GM23338 (cell line): ENCODE measurements around the gene SMTNL1.

Experiments used
- EZH2 ChIP-seq: fragments of 200-600 bp; sonication (generic); IDR thresholded peaks from one replicate; pipeline ENCODE4 v1.8.0; 2017; ENCODE audit warnings: antibody characterized with exemption, mild to moderate bottlenecking, low read depth; ENCODE audit not compliant: unreplicated experiment
- JUNB ChIP-seq: IDR thresholded peaks from one replicate; pipeline ENCODE4 v1.6.1; 2016; ENCODE audit warnings: antibody characterized with exemption; ENCODE audit not compliant: unreplicated experiment
- POLR2AphosphoS5 ChIP-seq: IDR thresholded peaks from 2 replicates; pipeline ENCODE4 v1.6.1; 2016; ENCODE audit warnings: antibody characterized with exemption, low read depth
- TF ChIP-seq, protein P1 (sequence below), 2 experiments: fragments of 200-600 bp in 1 of 2; sonication (generic) in 1 of 2; conservative IDR thresholded peaks; 2 replicates each; pipeline versions ENCODE4 v1.5.1 to v1.6.1; 2016 to 2017; ENCODE audit warnings: antibody characterized with exemption in 2 of 2, low read depth in 2 of 2, mild to moderate bottlenecking in 2 of 2, moderate library complexity in 1 of 2
- TF ChIP-seq, protein P2 (sequence below): IDR thresholded peaks from one replicate; pipeline ENCODE4 v1.6.1; 2018; ENCODE audit warnings: antibody characterized with exemption; ENCODE audit not compliant: unreplicated experiment

DNA sequence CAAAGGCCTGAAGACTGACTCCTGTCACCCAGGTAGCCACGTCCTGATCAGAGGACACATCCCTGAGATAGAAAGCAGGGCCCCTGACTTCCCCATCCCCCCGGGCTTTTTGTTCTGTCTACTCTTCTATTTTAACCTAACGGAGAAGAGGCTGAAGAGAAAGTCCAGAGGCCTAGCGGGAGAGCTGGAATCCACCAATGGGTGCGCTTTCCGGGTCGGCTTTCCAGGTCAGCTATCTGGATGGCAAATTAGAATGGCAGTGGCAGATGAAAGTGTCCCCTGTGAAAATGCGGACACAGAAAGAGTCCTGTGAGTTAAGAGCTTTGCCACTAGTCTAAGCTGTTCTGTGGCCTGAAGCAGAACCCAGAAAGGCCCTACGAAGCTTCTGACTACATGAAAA, 46.9 kb downstream of the SMTNL1 start:
- TF ChIP-seq POLR2AphosphoS5, result no peak
- TF ChIP-seq EZH2, result no peak
- no peak for TF ChIP-seq JUNB
- TF ChIP-seq, protein P1, sequence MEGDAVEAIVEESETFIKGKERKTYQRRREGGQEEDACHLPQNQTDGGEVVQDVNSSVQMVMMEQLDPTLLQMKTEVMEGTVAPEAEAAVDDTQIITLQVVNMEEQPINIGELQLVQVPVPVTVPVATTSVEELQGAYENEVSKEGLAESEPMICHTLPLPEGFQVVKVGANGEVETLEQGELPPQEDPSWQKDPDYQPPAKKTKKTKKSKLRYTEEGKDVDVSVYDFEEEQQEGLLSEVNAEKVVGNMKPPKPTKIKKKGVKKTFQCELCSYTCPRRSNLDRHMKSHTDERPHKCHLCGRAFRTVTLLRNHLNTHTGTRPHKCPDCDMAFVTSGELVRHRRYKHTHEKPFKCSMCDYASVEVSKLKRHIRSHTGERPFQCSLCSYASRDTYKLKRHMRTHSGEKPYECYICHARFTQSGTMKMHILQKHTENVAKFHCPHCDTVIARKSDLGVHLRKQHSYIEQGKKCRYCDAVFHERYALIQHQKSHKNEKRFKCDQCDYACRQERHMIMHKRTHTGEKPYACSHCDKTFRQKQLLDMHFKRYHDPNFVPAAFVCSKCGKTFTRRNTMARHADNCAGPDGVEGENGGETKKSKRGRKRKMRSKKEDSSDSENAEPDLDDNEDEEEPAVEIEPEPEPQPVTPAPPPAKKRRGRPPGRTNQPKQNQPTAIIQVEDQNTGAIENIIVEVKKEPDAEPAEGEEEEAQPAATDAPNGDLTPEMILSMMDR (conservative IDR thresholded peaks at IDR 0.05; ENCODE audit: low read depth in 2 of 2), result no peak
- TF ChIP-seq, protein P2, sequence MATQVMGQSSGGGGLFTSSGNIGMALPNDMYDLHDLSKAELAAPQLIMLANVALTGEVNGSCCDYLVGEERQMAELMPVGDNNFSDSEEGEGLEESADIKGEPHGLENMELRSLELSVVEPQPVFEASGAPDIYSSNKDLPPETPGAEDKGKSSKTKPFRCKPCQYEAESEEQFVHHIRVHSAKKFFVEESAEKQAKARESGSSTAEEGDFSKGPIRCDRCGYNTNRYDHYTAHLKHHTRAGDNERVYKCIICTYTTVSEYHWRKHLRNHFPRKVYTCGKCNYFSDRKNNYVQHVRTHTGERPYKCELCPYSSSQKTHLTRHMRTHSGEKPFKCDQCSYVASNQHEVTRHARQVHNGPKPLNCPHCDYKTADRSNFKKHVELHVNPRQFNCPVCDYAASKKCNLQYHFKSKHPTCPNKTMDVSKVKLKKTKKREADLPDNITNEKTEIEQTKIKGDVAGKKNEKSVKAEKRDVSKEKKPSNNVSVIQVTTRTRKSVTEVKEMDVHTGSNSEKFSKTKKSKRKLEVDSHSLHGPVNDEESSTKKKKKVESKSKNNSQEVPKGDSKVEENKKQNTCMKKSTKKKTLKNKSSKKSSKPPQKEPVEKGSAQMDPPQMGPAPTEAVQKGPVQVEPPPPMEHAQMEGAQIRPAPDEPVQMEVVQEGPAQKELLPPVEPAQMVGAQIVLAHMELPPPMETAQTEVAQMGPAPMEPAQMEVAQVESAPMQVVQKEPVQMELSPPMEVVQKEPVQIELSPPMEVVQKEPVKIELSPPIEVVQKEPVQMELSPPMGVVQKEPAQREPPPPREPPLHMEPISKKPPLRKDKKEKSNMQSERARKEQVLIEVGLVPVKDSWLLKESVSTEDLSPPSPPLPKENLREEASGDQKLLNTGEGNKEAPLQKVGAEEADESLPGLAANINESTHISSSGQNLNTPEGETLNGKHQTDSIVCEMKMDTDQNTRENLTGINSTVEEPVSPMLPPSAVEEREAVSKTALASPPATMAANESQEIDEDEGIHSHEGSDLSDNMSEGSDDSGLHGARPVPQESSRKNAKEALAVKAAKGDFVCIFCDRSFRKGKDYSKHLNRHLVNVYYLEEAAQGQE, result no peak
